Naive B cell (primary cell): Measurements from ENCODE around the gene PPFIA2. TPM values are rescaled to one million over a fixed set of nuclear protein-coding genes. Genes with fewer than 3 reads are reported as not detected.

ENCODE experiments used
- ATAC-seq, 2 donors: fragments of 150-1000 bp; cut with Tn5 transposase; 2 replicates each; pipeline ENCODE4 v1.10.0; 2021; ENCODE audit warnings: low read depth in 2 of 2, mild to moderate bottlenecking in 2 of 2, moderate library complexity in 2 of 2
- DNase-seq: peaks from one replicate; pipeline ENCODE4 v3.0.0; 2022
- H3K27ac Mint-ChIP-seq, 6 donors: one replicate each; pipeline ENCODE4 v1.8.0; 2020 to 2022; ENCODE audit warnings: mild to moderate bottlenecking in 6 of 6, mixed read lengths in 6 of 6, moderate library complexity in 5 of 6, inconsistent platforms in 2 of 6
- H3K27me3 Mint-ChIP-seq, 3 donors: one replicate each; pipeline ENCODE4 v1.8.0; 2021 to 2022; ENCODE audit warnings: mixed read lengths in 3 of 3, mild to moderate bottlenecking in 1 of 3
- H3K36me3 Mint-ChIP-seq, 2 donors: one replicate each; pipeline ENCODE4 v1.8.0; 2020 to 2022; ENCODE audit warnings: mixed read lengths in 2 of 2, inconsistent platforms in 1 of 2, mild to moderate bottlenecking in 1 of 2
- H3K4me1 Mint-ChIP-seq, 3 donors: one replicate each; pipeline ENCODE4 v1.8.0; 2020 to 2022; ENCODE audit warnings: mixed read lengths in 3 of 3, inconsistent platforms in 1 of 3, mild to moderate bottlenecking in 1 of 3, moderate library complexity in 1 of 3
- H3K4me3 Mint-ChIP-seq, 8 donors: one replicate each; pipeline ENCODE4 v1.8.0; 2020 to 2022; ENCODE audit warnings: mild to moderate bottlenecking in 8 of 8, mixed read lengths in 8 of 8, moderate library complexity in 8 of 8, inconsistent platforms in 2 of 8
- H3K9me3 Mint-ChIP-seq, 7 donors: one replicate each; pipeline ENCODE4 v1.8.0; 2020 to 2022; ENCODE audit warnings: mixed read lengths in 7 of 7, mild to moderate bottlenecking in 5 of 7, inconsistent platforms in 2 of 7, moderate library complexity in 1 of 7
- polyA plus RNA-seq, 6 donors: library from polyadenylated mRNA; unstranded; fragments of 300-500 nt; fragmentation: Illumina TruSeq; gene quantifications; one replicate each; pipeline ENCODE4 v1.2.3, GENCODE V29; 2021; ENCODE audit warnings: low read depth in 6 of 6

The PPFIA2 gene
- polyA plus RNA-seq, 6 donors from 2014 or later = not detected

DNA sequence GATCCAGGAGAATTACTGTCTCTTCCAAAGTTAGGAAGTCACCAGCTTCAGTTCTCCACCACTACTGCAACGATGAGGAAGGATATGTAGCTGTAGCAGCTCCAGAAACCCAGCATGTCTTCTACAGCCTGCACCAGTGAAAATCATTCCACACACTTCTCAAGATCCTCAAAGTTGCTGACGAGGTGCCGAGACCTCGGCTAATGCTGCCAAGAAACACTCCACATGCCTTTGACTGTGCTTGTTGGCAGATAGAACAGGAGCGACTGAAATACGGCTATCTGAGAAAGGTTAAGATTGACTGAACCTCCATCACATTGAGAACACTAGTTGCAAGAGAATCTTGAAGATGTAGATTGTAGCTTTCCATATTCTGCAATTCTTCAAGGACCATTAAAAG, 241.9 kb downstream of the PPFIA2 start:
- Mint-ChIP-seq H3K36me3 (no peaks in the 10 kb centered on the region), H3K27me3 (no peaks in the 10 kb centered on the region), H3K4me1 (peaks cover 2 to 4% (median 3%) of the 10 kb centered on the region in 3 donors), H3K27ac (no peak overlapping the region), H3K9me3 (peaks cover 1 to 5% (median 4%) of the 10 kb centered on the region in 7 donors), H3K4me3 (no peak overlapping the region)
- ATAC-seq (no peak), DNase-seq (no peak)

DNA sequence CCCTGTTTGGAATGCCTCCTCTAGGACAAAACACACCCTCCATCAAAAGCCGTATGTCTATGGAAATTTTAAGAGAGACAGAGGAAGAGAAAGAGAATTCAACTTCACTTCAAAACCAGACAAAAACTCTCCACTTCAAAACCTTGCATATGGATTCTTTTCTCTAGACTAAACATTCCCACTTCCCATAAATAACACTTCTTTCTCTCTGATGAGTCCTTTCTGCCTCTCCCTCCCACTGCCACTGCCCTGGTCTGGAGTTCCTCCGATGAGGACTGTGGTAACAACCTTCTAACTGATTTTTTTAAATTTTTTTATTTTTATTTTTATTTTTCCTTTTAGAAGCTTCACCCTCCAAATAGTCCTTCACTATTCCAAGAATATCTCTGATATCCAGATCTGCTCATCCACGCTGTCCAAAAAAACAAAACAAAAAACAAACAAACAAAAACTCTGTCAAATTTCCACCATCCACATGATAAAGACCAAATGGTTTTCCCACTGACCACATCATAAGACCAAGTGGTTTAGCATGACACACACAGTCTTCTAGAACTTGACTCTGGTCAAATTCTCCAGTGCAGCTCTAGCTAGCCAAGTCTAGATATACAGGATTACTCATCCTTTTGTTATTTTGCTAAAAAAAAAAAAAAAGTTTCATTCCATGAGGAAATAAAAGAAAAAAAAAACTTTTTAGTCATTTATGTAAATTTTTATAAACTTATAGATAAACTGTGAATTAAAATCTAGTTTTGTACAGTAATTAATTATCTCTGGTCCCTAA, 256.0 kb downstream of the PPFIA2 start:
- Mint-ChIP-seq H3K27me3 (no peaks in the 10 kb centered on the region), H3K4me3 (no peak overlapping the region), H3K4me1 (no peaks in the 10 kb centered on the region), H3K27ac (no peak overlapping the region), H3K36me3 (no peaks in the 10 kb centered on the region), H3K9me3 (peaks cover 0 to 8% (median 2%) of the 10 kb centered on the region in 7 donors)
- no peak for ATAC-seq
- no peak for DNase-seq

DNA sequence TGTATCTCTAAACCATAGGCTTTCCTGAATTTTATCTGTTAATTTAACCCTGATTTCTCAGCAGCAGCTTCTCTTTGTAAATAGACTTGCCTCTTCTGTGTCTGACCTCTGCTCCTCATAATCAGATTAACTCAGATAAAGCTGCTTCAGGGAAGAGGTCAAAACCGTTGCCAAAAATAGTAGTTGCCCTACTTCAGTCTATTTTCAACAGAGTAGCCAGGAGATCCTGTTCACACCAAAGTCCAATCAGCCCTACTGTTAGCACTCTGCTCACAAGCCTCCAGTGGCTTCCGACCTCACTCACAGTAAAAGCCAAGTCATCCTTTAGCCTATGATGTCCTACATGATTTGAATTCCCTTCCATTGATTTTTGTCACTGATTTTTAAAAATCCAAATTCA, 258.4 kb downstream of the PPFIA2 start:
- Mint-ChIP-seq H3K27ac (no peak overlapping the region), H3K9me3 (peaks cover 0 to 8% (median 2%) of the 10 kb centered on the region in 7 donors), H3K36me3 (no peaks in the 10 kb centered on the region), H3K4me1 (no peaks in the 10 kb centered on the region), H3K4me3 (no peak overlapping the region), H3K27me3 (no peaks in the 10 kb centered on the region)
- ATAC-seq (no peak), DNase-seq (no peak)

DNA sequence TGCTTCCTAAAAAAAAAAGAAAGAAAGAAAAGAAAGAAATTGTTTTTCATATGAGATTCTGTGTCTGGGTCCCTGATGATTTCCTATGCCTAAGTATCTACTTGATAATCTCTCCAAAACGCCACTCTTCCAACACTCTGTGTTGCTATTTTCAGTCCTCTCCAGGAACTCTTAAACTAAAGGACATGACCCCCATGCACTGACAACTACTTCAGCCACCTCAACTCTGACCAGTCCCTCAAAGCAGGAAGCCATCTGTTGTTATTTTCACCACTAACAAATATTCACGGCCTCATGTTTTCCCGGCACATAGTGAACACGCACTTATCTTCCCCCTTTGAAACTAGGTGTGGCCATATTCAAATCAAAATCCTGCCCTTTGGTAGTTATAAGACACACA, 259.3 kb downstream of the PPFIA2 start:
- H3K27me3 Mint-ChIP-seq = no peaks in the 10 kb centered on the region
- no peaks in the 10 kb centered on the region for H3K4me1 Mint-ChIP-seq
- H3K36me3 Mint-ChIP-seq = no peaks in the 10 kb centered on the region
- H3K9me3 Mint-ChIP-seq = peaks cover 0 to 8% (median 2%) of the 10 kb centered on the region in 7 donors
- no peak overlapping the region for H3K27ac Mint-ChIP-seq
- H3K4me3 Mint-ChIP-seq = no peak overlapping the region
- ATAC-seq (no peak), DNase-seq (no peak)

DNA sequence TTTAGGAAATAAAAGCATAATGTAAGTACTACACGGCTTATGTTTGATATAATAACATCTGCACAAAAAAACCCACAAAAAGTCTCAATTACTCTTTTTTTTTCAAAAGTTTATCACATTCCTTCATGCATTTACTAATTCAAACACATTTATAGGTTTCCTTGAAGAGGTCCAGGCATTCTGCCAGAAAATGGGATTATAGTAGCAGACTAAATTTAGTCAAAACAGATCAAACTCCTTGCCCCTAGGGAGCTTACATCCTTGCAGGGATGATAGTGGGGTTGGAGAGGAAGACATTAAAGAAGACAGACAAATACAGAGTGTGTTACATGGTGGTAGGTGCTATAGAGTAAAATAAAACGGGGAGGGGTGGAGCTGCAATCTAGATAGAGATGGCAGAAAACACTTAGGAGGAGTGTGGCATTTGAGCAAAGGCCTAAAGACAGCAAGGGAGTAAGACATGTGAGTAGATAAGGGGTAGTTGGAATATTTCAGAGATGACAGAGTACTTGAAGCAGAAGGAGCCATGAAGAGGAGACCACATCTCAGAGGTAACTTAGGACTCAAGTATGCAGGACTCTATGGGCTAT, 266.9 kb downstream of the PPFIA2 start:
- Mint-ChIP-seq H3K27ac (no peak overlapping the region), H3K4me1 (no peaks in the 10 kb centered on the region), H3K4me3 (no peak overlapping the region), H3K36me3 (no peaks in the 10 kb centered on the region), H3K9me3 (peaks cover 0 to 5% (median 0%) of the 10 kb centered on the region in 7 donors), H3K27me3 (no peaks in the 10 kb centered on the region)
- ATAC-seq (no peak), DNase-seq (no peak)

DNA sequence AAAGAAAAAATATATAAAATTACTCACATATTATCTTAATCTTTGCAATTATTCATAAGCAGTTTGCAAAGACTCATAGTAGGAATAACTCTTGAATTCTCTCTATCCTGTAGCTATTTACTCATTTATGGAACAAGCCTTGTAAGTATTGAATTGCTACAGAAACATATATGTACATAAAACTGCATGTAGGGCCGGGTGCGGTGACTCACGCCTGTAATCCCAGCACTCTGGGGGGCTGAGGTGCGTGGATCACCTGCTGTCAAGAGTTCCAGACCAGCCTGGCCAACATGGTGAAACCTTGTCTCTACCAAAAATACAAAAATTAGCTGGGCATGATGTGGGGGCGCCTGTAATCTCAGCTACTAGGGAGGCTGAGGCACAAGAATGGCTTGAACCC, 286.2 kb downstream of the PPFIA2 start:
- no peak for ATAC-seq
- Mint-ChIP-seq H3K27me3 (no peaks in the 10 kb centered on the region), H3K27ac (no peak overlapping the region), H3K9me3 (peaks cover 0 to 4% (median 2%) of the 10 kb centered on the region in 7 donors), H3K4me1 (no peaks in the 10 kb centered on the region), H3K4me3 (peak overlapping the region in 1 of 8 donors; percentile 59), H3K36me3 (no peaks in the 10 kb centered on the region)
- DNase-seq = no peak

DNA sequence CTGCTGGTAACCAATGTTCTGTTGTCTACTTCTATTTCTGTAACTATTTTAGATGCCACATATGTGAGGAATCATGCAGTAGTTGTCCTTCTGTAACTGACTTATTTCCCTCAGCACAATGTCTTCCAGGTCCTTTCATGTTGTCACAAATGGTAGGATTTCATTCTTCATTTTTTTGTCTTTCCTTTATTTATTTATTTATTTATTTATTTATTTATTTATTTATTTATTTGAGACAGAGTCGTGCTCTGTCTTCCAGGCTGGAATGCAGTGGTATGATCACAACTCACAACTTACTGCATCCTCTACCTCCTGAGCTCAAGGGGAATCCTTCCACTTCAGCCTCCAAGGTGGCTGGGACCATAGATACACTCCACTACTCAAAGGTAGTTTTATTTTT, 288.2 kb downstream of the PPFIA2 start:
- peaks cover 0 to 1% (median 0%) of the 10 kb centered on the region in 7 donors for H3K9me3 Mint-ChIP-seq
- H3K36me3 Mint-ChIP-seq = no peaks in the 10 kb centered on the region
- no peaks in the 10 kb centered on the region for H3K27me3 Mint-ChIP-seq
- H3K4me3 Mint-ChIP-seq = no peak overlapping the region
- H3K4me1 Mint-ChIP-seq = no peaks in the 10 kb centered on the region
- no peak overlapping the region for H3K27ac Mint-ChIP-seq
- DNase-seq (no peak), ATAC-seq (no peak)

DNA sequence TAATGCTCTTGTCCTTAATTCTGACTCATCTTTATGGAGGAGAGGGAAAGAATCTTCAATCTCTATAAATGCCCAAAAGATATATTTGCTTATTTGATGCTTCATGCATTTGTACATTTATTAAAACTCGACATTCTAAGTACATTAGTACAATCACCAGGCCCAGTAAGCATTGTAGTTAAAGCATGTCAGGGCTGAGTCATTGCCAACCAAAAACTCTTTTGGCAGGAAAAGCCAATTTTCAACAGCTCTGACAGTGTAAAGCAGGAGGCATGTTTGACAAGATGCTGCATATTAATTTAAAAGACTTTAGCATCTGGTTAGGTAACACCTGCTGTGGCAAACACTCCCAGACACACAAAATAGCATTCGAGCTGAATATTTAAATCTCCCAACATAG, 290.9 kb downstream of the PPFIA2 start:
- Mint-ChIP-seq H3K9me3 (peaks cover 0 to 4% (median 0%) of the 10 kb centered on the region in 7 donors), H3K27me3 (no peaks in the 10 kb centered on the region), H3K36me3 (no peaks in the 10 kb centered on the region), H3K4me1 (no peaks in the 10 kb centered on the region), H3K4me3 (no peak overlapping the region), H3K27ac (no peak overlapping the region)
- no peak for ATAC-seq
- DNase-seq = no peak

DNA sequence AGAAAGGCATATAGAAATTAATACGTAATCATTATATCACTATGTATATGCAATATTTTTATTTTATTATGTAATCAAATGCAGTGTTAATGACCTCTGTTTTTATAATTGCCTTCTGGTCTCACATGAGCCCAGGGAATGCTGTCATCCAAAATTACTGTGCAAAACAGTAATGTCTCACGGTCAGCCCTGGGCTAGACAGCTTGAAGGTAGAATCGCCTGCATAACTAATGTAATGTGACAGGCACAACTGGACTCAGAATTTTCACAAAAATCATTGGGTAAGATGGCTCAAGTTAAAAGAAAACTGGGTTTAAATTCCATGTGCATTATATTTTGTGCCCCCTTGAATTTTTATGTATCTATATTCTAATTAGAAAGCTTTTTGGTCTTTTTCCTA, 293.3 kb downstream of the PPFIA2 start:
- Mint-ChIP-seq H3K4me3 (no peak overlapping the region), H3K27ac (no peak overlapping the region), H3K9me3 (peaks cover 0 to 4% (median 0%) of the 10 kb centered on the region in 7 donors), H3K4me1 (no peaks in the 10 kb centered on the region), H3K27me3 (no peaks in the 10 kb centered on the region), H3K36me3 (no peaks in the 10 kb centered on the region)
- ATAC-seq (no peak), DNase-seq (no peak)

DNA sequence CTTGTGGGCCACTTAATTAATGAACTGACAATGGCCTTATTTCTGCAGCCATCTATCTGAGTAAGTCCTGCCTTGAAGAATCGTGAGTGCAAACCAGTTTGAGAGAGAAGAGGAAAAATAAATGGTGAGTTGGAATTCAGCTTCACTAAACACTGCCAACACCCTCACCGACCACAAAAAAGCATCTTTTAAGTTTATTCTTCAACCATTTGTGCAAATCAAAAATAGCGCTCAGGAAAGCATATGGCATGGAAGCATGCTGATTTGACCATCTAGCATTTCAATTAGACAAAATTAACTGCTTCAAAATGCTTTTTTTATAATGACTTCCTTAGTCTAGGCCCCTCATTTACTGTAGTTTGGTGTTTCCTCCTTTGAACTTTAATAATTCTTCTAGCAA, 294.0 kb downstream of the PPFIA2 start:
- no peak for ATAC-seq
- no peak overlapping the region for H3K27ac Mint-ChIP-seq

DNA sequence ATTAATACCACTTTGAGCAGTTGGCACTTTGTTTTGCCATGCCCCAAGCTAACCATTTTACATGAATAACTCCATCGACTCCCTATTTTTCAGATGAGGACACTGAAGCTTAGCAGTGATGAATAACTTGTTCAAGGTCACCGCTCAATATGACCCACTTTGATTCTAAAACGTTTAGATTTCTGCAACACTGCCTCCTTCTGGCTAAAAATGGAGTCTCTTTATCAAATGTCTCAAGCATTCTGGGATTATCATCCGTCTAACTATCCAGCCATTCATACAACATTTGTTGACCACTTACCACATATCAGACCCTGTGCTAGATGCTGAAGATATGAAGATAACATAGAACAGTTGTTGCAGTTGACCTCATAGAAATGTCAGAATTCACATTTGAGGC, 298.0 kb downstream of the PPFIA2 start:
- Mint-ChIP-seq H3K4me3 (no peak overlapping the region), H3K9me3 (peaks cover 0 to 4% (median 0%) of the 10 kb centered on the region in 7 donors), H3K27me3 (no peaks in the 10 kb centered on the region), H3K36me3 (no peaks in the 10 kb centered on the region), H3K4me1 (no peaks in the 10 kb centered on the region), H3K27ac (no peak overlapping the region)
- ATAC-seq = no peak
- DNase-seq = no peak

More for the DNA sequence above, 294.0 kb downstream of the PPFIA2 start:
- Mint-ChIP-seq H3K9me3 (peaks cover 0 to 4% (median 0%) of the 10 kb centered on the region in 7 donors), H3K36me3 (no peaks in the 10 kb centered on the region), H3K27me3 (no peaks in the 10 kb centered on the region), H3K4me1 (no peaks in the 10 kb centered on the region), H3K4me3 (no peak overlapping the region)
- no peak for DNase-seq

DNA sequence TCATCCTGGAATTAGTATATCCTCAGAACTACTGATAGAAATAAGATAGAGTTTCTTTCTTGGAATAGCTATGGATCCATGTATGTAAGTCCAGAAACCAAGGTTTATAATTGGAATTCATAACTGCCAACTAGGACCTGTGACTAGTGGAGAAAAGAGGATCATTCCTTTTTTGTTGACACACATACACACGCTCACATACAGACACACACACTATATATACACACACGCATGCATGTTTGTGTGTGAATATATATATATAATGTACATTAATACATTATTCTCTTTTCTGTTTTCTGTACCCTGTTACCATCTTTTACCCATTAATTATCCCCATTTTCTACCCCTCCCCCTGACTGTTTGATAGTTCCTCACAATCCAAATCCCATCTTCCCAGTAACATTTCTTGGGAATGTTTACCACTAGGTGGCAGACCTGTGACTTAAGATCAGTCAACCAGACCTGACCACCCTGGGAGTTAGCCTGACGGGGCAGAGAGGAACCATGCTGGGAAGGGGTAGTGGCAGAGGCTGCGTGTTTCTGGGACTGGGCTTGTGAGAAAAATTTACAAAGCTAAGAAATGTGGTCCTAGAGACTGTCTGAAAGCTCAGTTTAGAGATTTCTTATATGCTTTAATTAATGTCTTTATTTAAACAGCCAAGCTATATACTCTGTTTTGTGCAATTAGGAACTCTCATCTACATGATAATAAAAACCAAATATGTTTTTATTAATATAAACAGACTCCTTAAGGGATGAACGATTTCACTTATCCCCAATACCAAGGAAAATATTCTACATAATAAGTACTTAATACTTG, 308.0 kb downstream of the PPFIA2 start:
- no peak overlapping the region for H3K27ac Mint-ChIP-seq
- ATAC-seq = no peak
- no peaks in the 10 kb centered on the region for H3K36me3 Mint-ChIP-seq
- no peak for DNase-seq
- H3K27me3 Mint-ChIP-seq = no peaks in the 10 kb centered on the region
- peaks cover 0 to 4% (median 0%) of the 10 kb centered on the region in 7 donors for H3K9me3 Mint-ChIP-seq
- H3K4me1 Mint-ChIP-seq = no peaks in the 10 kb centered on the region
- H3K4me3 Mint-ChIP-seq = no peak overlapping the region

DNA sequence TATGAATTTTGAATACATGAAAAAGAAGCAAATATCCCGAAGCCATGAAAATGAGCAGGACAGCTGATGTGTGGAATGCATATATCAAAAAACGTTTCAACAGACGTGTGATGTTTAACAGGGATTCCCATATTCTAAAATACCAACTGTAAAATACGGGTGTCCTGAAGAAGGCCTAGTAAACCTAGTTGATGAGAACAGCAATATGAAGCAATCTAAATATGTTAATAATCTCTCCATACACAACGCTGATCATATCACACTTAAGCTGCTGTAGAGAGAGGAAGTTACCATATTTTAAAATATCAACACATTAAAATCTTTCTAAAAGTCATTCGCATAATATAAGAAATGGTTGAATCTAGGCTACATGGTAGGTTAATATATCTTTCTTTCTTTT, 317.5 kb downstream of the PPFIA2 start:
- no peak for DNase-seq
- no peaks in the 10 kb centered on the region for H3K4me1 Mint-ChIP-seq
- ATAC-seq = no peak
- H3K27ac Mint-ChIP-seq = no peak overlapping the region
- H3K4me3 Mint-ChIP-seq = no peak overlapping the region
- H3K9me3 Mint-ChIP-seq = no peaks in the 10 kb centered on the region
- no peaks in the 10 kb centered on the region for H3K36me3 Mint-ChIP-seq
- no peaks in the 10 kb centered on the region for H3K27me3 Mint-ChIP-seq

DNA sequence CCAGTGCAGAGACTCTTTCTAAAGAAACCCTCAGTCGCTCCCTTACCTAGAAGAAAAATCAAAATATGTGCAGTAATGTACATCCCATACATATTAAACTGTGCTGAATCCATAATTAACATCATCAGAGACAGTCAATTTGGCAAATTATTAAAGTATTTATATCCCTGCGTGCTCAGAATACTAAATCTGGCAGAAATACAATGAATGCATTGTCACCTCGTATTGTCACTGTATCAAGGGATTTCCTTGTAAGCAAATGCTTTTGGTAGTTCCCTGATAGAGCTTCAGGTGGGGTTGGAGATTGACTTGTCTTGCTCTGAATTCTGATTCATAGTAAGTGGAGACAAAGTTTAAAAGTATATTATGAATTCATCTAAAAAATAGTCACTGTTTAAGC, 319.1 kb downstream of the PPFIA2 start:
- ATAC-seq = no peak
- no peaks in the 10 kb centered on the region for H3K9me3 Mint-ChIP-seq
- DNase-seq = no peak
- H3K27me3 Mint-ChIP-seq = no peaks in the 10 kb centered on the region
- no peaks in the 10 kb centered on the region for H3K4me1 Mint-ChIP-seq
- H3K36me3 Mint-ChIP-seq = no peaks in the 10 kb centered on the region
- H3K4me3 Mint-ChIP-seq = no peak overlapping the region
- no peak overlapping the region for H3K27ac Mint-ChIP-seq
